AG09319 (cell line): ENCODE results near the gene RFTN1.

Source experiments
- DNase-seq: peaks from one replicate; pipeline ENCODE4 v3.0.0-alpha.2; 2010; ENCODE audit warnings: low read depth; ENCODE audit errors: extremely low read depth
- TF ChIP-seq, protein P1 (sequence below): IDR thresholded peaks from 2 replicates; pipeline ENCODE4 v1.5.1; 2011; ENCODE audit warnings: low read depth, mild to moderate bottlenecking, inconsistent platforms, low read length, moderate library complexity

The RFTN1 gene

DNA sequence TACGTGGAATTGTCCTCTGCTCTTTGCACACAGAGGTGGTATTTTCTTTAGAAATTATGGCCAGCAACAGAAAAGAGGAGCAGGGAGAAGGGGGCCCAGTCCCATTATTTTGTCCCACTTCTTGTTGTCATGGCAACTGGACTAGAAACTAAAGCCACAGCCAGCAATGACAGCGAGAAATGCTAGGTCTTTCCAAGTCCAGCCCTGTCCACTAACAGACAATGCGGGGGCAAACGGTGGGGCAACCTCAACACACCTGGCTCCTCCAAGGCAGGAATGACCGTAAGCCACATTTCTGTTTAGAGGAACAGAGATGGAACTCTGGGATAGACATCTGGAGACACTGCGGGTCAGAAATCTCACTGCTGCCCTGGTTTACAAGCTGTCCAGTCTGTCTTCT, 107.3 kb downstream of the RFTN1 start:
- TF ChIP-seq, protein P1, sequence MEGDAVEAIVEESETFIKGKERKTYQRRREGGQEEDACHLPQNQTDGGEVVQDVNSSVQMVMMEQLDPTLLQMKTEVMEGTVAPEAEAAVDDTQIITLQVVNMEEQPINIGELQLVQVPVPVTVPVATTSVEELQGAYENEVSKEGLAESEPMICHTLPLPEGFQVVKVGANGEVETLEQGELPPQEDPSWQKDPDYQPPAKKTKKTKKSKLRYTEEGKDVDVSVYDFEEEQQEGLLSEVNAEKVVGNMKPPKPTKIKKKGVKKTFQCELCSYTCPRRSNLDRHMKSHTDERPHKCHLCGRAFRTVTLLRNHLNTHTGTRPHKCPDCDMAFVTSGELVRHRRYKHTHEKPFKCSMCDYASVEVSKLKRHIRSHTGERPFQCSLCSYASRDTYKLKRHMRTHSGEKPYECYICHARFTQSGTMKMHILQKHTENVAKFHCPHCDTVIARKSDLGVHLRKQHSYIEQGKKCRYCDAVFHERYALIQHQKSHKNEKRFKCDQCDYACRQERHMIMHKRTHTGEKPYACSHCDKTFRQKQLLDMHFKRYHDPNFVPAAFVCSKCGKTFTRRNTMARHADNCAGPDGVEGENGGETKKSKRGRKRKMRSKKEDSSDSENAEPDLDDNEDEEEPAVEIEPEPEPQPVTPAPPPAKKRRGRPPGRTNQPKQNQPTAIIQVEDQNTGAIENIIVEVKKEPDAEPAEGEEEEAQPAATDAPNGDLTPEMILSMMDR: no peak
- DNase-seq: no peak

DNA sequence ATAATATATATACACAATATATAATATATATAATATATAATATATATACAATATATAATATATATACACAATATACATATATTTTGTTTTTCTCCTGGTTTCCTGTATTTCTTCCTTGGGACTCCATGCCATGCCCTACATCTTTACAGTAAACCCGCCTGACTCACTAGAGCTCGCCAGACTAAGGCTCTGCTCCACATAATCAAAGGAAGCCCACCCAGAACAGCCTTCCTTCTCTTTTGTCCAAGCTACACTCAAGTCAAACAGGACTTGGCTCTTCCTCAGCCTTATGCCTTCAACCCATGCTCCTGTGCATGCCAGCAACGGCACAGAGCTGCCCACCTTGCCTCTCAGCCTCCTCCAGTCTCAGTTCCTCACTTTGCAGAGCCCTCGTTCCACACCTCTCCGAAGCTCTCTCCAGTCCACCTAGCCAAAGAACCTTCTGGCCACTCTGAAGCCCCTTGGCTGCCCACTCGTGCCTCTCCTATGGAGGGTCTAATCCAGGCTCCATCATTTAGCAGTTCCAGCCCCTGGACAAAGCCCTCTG, 109.1 kb downstream of the RFTN1 start:
- DNase-seq: no peak
- TF ChIP-seq, protein P1: no peak

DNA sequence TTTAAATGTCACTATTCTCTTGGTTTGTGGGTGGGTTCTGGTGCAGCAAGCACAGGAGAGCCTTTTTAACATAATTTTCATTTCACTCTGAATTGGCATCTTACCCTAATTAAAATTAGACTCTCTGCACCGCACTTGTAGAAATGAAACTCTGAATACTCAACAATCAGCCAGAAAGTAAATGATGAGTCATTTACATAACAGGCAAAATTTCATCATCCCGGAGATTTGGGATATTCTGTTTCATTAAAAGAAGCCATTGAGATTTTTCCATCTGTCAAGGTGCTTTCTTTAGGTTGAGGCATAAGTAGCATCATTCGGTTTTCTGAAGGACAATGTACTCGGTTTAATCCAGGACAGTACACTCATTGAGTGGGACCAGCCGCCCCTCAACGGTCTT, 111.0 kb downstream of the RFTN1 start:
- TF ChIP-seq, protein P1: no peak
- no peak for DNase-seq

DNA sequence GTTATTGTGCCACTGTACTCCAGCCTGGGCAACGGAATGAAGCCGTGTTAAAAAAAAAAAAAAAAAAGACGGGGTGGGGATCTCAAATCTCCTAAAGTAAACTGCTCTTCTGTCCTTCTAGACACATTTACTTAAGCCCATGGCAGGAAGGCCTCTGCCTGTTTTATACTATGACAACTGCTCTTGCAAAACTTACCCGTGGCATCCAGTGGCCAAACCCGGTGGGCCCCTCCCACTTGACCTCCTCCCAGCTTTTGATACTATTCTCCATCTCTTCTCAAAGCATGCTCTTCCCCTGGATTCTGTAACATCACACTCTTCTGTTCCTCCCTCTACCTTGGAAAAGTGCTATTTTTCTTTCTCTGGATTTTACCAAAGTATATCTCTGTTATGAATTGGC, 112.2 kb downstream of the RFTN1 start:
- TF ChIP-seq, protein P1: no peak
- DNase-seq: no peak

DNA sequence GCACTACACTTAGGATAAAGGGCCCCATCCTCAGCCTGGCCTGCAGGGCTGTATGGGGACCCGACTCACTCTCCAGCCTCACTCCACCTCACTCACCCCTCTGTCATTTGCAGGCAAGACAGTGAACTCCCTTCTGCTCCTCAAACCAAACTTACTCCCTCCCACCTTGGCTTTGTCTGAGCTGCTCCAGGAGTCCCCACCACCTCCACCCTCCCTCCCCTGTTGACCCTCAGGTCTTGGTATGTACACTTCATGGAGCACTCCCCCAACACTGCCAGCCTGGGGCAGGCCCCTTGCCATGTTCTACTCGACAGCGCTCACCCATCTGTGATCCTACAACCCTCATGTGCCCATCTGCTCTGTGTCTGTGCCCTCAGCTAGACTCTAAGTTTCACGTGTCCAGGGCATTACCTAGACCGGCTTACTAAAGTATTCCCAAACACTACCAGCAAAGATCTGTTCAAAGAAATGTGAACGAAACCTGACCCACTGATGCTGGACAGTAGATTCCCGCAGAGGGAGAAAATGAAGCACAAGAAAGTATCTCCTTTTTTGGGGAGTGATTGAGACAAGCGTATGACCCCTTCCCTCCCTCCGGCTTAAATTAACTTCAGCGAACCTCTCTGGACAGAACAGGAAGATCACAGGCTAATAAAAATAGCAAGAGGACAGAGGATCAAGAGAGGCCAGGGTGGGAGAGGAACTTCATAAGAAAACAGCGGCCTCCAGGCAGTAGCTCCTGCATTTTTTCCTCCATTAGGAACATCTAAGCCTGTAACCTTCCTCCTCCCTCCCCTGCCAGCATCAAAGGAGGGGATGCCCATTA, 113.2 kb downstream of the RFTN1 start:
- no peak for DNase-seq
- TF ChIP-seq, protein P1: no peak

DNA sequence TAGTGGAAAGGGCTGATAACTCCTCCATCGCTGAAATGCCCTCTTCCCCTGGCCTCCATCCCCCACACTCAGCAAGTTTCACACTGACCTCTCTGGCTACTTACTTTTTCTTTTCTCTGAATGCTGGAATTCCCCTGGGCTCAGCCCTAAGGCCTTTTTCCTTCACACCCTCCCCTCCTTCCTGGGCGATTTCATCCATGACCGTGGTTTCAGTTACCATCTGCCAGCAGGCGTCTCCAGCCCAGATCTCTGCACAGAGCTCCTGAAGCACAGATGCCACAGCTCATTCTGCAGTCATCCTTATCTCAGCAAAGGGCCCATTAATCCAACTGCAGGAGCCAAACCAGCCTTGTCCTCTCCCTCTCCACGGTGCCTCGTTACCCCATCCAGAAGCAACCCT, 114.0 kb downstream of the RFTN1 start:
- TF ChIP-seq, protein P1: peak; percentile 39
- DNase-seq: peak; percentile 61

DNA sequence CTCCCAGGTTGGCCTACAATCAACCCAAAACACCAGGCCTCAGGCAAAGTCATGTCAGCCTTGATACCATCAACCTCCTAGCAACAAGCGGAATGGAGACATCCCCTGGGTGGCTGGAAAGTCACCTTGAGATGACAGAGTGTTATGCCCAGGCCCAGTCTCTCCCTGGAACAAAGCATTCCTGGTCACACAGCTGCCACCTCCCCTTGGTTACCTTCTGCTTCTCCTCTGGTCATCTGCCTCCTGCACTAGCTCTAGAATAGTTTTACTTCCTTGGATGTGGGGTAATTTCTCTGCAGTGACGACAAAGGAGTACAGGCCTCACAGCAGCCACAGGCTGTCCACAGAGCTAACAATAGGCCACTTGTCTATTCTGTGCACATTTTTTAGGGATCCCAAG, 114.9 kb downstream of the RFTN1 start:
- no peak for DNase-seq
- TF ChIP-seq, protein P1: no peak
